SK-N-SH (cell line): ENCODE data around the gene USP34. TPM values are rescaled to one million over a fixed set of nuclear protein-coding genes. Genes with fewer than 3 reads are reported as not detected.

Source experiments
- CTCF ChIA-PET: fragments of 300-600, 350-600 bp; formaldehyde crosslinking; extraction: SDS; loops from one replicate; lab custom pipeline; 2021; lab: Yijun Ruan, JAX
- POLR2A ChIA-PET: fragments of 350-600 bp; sonication (Branson Sonifier 250); formaldehyde crosslinking; extraction: SDS; loops from one replicate; lab custom pipeline; 2020; ENCODE audit warnings: antibody characterized with exemption, inconsistent platforms; lab: Yijun Ruan, JAX
- DNase-seq: peaks from one replicate; pipeline ENCODE4 v3.0.0; 2012
- H2AFZ ChIP-seq: fragments of 200-600 bp; sonication (generic); 2 replicates; pipeline ENCODE4 v1.8.1; 2016; ENCODE audit warnings: antibody characterized with exemption, mild to moderate bottlenecking, low read depth
- H3F3A ChIP-seq: fragments of 200-600 bp; sonication (generic); replicated peaks from 2 replicates; pipeline ENCODE3; 2016; ENCODE audit warnings: antibody characterized with exemption, mild to moderate bottlenecking; ENCODE audit not compliant: insufficient read depth
- H3K27ac ChIP-seq, 2 experiments: fragments of 200-500 bp in 1 of 2; fragments of 200-600 bp in 1 of 2; sonication (Bioruptor generic) in 1 of 2; sonication (generic), shearing (Covaris generic) in 1 of 2; 2 replicates each; pipeline versions ENCODE4 v1.5.1 to v1.6.1; 2014 to 2016; ENCODE audit warnings: low read depth in 2 of 2, inconsistent platforms in 1 of 2, low read length in 1 of 2, mild to moderate bottlenecking in 1 of 2, mixed read lengths in 1 of 2
- H3K27me3 ChIP-seq: fragments of 200-600 bp; sonication (generic), shearing (Covaris generic); 2 replicates; pipeline ENCODE4 v1.6.1; 2016; ENCODE audit warnings: mixed run types; ENCODE audit not compliant: insufficient read depth
- H3K36me3 ChIP-seq, 2 experiments: fragments of 200-500 bp in 1 of 2; fragments of 200-600 bp in 1 of 2; sonication (Bioruptor generic) in 1 of 2; sonication (generic) in 1 of 2; replicated peaks in 1 of 2; 2 replicates each; pipeline versions ENCODE3 to v1.5.1; 2014 to 2016; ENCODE audit warnings: low read length in 1 of 2, mild to moderate bottlenecking in 1 of 2; ENCODE audit not compliant: insufficient read depth in 2 of 2, control insufficient read depth in 1 of 2
- H3K4me1 ChIP-seq, 2 experiments: fragments of 200-500 bp in 1 of 2; fragments of 200-600 bp in 1 of 2; sonication (Bioruptor generic) in 1 of 2; sonication (generic), shearing (Covaris generic) in 1 of 2; 2 replicates each; pipeline versions ENCODE4 v1.5.1 to v1.6.1; 2014 to 2016; ENCODE audit warnings: low read depth in 1 of 2, low read length in 1 of 2, mixed run types in 1 of 2; ENCODE audit not compliant: insufficient read depth in 2 of 2, control insufficient read depth in 1 of 2
- H3K4me2 ChIP-seq: fragments of 200-600 bp; sonication (generic), shearing (Covaris generic); 2 replicates; pipeline ENCODE4 v1.6.1; 2017; ENCODE audit warnings: mixed run types
- H3K4me3 ChIP-seq, 2 experiments: fragments of 200-500 bp in 1 of 2; fragments of 200-600 bp in 1 of 2; sonication (Bioruptor generic) in 1 of 2; sonication (generic), shearing (Covaris generic) in 1 of 2; 2 replicates each; pipeline versions ENCODE4 v1.5.1 to v1.8.1; 2014 to 2016; ENCODE audit warnings: low read depth in 2 of 2, inconsistent platforms in 1 of 2, low read length in 1 of 2, mild to moderate bottlenecking in 1 of 2, mixed read lengths in 1 of 2, moderate library complexity in 1 of 2
- H3K79me2 ChIP-seq: fragments of 200-600 bp; sonication (generic); 2 replicates; pipeline ENCODE4 v1.8.1; 2017; ENCODE audit warnings: mild to moderate bottlenecking; ENCODE audit not compliant: insufficient read depth
- H3K9ac ChIP-seq: fragments of 200-600 bp; sonication (generic); 2 replicates; pipeline ENCODE4 v1.6.1; 2017; ENCODE audit warnings: mixed run types
- H3K9me2 ChIP-seq: fragments of 200-600 bp; sonication (generic); 2 replicates; pipeline ENCODE4 v1.6.1; 2017; ENCODE audit warnings: mixed run types
- H3K9me3 ChIP-seq: fragments of 200-600 bp; sonication (generic); 2 replicates; pipeline ENCODE4 v1.6.1; 2017; ENCODE audit warnings: mixed run types, mild to moderate bottlenecking, moderate library complexity
- H4K20me1 ChIP-seq: fragments of 200-600 bp; sonication (generic); 2 replicates; pipeline ENCODE4 v1.6.1; 2017; ENCODE audit warnings: mild to moderate bottlenecking, mixed run types; ENCODE audit not compliant: insufficient read depth
- ELF1 ChIP-seq: IDR thresholded peaks from 2 replicates; pipeline ENCODE4 v1.4.0; 2012
- FOXJ3 ChIP-seq: sonication (generic); formaldehyde crosslinking; IDR thresholded peaks from 2 replicates; pipeline ENCODE4 v1.5.1; 2020; ENCODE audit warnings: mild to moderate bottlenecking, missing genetic modification reagents
- GABPA ChIP-seq: IDR thresholded peaks from 2 replicates; pipeline ENCODE4 v1.4.0; 2012; ENCODE audit warnings: low read depth, mild to moderate bottlenecking
- GATA2 ChIP-seq: sonication (generic); formaldehyde crosslinking; IDR thresholded peaks from 2 replicates; pipeline ENCODE4 v1.5.0; 2020; ENCODE audit warnings: mild to moderate bottlenecking, missing genetic modification reagents
- JUND ChIP-seq: IDR thresholded peaks from 2 replicates; pipeline ENCODE4 v1.4.0; 2012
- MEF2A ChIP-seq: IDR thresholded peaks from 2 replicates; pipeline ENCODE4 v1.4.0; 2012; ENCODE audit warnings: low read depth, borderline replicate concordance
- MXI1 ChIP-seq: IDR thresholded peaks from 2 replicates; pipeline ENCODE4 v1.6.1; 2012; ENCODE audit warnings: mild to moderate bottlenecking, low read depth, low read length, improper control_type of control experiment
- NFIC ChIP-seq: IDR thresholded peaks from 2 replicates; pipeline ENCODE4 v1.4.0; 2012; ENCODE audit warnings: borderline replicate concordance
- NRF1 ChIP-seq: IDR thresholded peaks from 2 replicates; pipeline ENCODE4 v1.6.1; 2012; ENCODE audit warnings: low read depth, mild to moderate bottlenecking, low read length
- POLR2AphosphoS5 ChIP-seq: IDR thresholded peaks from 2 replicates; pipeline ENCODE4 v1.6.1; 2012; ENCODE audit warnings: low read depth, low read length
- RAD21 ChIP-seq: IDR thresholded peaks from 2 replicates; pipeline ENCODE4 v1.6.1; 2012; ENCODE audit warnings: mild to moderate bottlenecking, low read length
- RXRA ChIP-seq: IDR thresholded peaks from 2 replicates; pipeline ENCODE4 v1.4.0; 2012; ENCODE audit warnings: low read depth, mild to moderate bottlenecking, borderline replicate concordance
- TAF1 ChIP-seq: IDR thresholded peaks from 2 replicates; pipeline ENCODE4 v1.6.1; 2012; ENCODE audit warnings: low read depth, mild to moderate bottlenecking, low read length, moderate library complexity, borderline replicate concordance
- WGBS: methylation state at CpG from one replicate; pipeline ENCODE4 v1.1.6; 2017; ENCODE audit warnings: low lambda C conversion rate; 5-methylcytosine and 5-hydroxymethylcytosine counted together
- polyA plus RNA-seq, 3 experiments: library from polyadenylated mRNA; depleted of rRNA; stranded (reverse); fragments of >200 nt; gene quantifications; 2 replicates each; pipeline ENCODE4 v1.2.3, GENCODE V29; 2012
- TF ChIP-seq, protein P1 (sequence below): IDR thresholded peaks from 2 replicates; pipeline ENCODE4 v1.4.0; 2012; ENCODE audit warnings: low read depth
- TF ChIP-seq, protein P2 (sequence below): IDR thresholded peaks from 2 replicates; pipeline ENCODE4 v1.4.0; 2012; ENCODE audit warnings: low read depth, borderline replicate concordance
- TF ChIP-seq, protein P3 (sequence below): fragments of 150-350 bp; IDR thresholded peaks from 2 replicates; pipeline ENCODE4 v1.6.1; 2016; ENCODE audit warnings: mild to moderate bottlenecking, low read depth, low read length
- TF ChIP-seq, protein P4 (sequence below): fragments of 150-350 bp; IDR thresholded peaks from 2 replicates; pipeline ENCODE4 v1.6.1; 2017; ENCODE audit warnings: antibody characterized with exemption, low read length, low read depth, borderline replicate concordance

The USP34 gene
- polyA plus RNA-seq, 1 of the 3 experiments (the other 2 are of a cell fraction), result 31.4 TPM

DNA sequence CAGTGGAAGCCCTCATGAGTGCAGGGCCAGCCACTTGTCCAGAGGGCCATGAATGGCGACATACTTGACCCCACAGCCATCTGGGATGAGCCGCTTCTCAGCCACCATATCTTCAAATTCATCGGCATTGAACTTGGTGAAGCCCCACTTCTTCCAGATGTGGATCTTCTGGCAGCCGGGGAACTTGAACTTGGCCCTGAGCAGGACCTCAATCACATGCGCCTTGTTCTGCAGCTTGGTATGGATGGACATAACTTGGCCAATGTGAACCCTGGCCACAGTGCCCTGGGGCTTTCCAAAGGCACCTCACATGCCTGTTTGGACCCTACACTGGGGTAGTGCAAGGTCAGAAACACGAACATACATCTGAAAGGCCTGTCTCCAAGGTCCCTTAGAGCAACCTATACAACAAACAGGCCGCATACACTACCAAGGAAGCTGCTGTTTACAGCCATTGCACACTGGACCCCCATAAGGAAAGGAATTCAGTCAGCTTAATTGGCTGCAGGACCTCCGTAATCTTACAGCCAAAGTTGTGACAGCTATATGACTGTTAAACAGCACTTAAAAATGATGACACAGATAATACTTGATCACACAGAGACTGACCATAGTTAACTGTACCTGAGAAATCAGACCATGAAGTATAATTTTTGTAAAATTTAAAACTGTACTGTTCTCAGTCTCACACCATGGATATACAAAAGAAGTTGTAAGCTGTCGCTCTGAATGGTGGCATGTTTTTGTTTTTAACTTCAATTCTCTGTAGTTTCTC, 53.8 kb downstream of the USP34 start:
- Histone ChIP-seq H3K4me3 (no peak overlapping the region), H3F3A (peaks cover 19% of the 10 kb centered on the region), H3K9me3 (no peaks in the 10 kb centered on the region), H3K9ac (no peak overlapping the region), H3K9me2 (no peaks in the 10 kb centered on the region), H3K27me3 (no peaks in the 10 kb centered on the region)
- DNase-seq, result no peak
- TF ChIP-seq, protein P1, sequence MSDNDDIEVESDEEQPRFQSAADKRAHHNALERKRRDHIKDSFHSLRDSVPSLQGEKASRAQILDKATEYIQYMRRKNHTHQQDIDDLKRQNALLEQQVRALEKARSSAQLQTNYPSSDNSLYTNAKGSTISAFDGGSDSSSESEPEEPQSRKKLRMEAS, result no peak
- TF ChIP-seq, all 33 proteins: peak for 0
- Histone ChIP-seq H3K4me1 (peaks cover 0 to 3% of the 10 kb centered on the region in 2 experiments; a peak in 3 of 4 replicates), H4K20me1 (peaks cover 45% of the 10 kb centered on the region), H3K4me2 (no peak overlapping the region), H3K36me3 (peaks cover 7 to 32% of the 10 kb centered on the region in 2 experiments), H3K27ac (no peak overlapping the region), H3K79me2 (peaks cover 77% of the 10 kb centered on the region), H2AFZ (no peak overlapping the region)
- CTCF ChIA-PET, result interaction anchor here (1.6 kb wide), 1 partner anchor 9 kb away, joined by 4 read pairs; no protein-coding TSS in a partner anchor
- POLR2A ChIA-PET, result no interaction called here
- 97% methylated on average over 8 of the region's 9 CpGs for WGBS

DNA sequence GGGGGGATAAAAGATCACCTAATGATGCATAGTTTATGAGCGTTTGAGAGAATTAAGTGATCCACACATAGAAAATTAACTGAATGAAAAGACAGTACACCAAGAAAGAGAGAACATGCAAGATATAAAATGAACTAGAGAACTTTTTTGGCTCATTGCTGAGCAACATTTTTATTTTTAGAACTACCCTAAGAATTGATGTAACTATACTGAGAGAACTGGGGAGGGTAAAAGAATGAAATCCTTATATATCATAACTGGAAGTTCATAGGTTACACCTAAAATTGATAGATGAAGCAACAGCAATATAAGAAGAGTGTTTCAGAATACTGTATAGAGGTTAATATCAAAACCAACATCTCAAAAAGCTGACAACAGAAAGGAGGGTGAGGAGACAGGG, 55.6 kb downstream of the USP34 start:
- 92% methylated on average over 1 of the region's 1 CpG for WGBS
- peaks cover 0 to 3% of the 10 kb centered on the region in 2 experiments; a peak in 2 of 4 replicates for H3K4me1 ChIP-seq
- POLR2A ChIA-PET, result no interaction called here
- no peaks in the 10 kb centered on the region for H3K9me2 ChIP-seq
- H3K27me3 ChIP-seq, result no peaks in the 10 kb centered on the region
- TF ChIP-seq MEF2A, result no peak
- no peak for TF ChIP-seq MXI1
- TF ChIP-seq RAD21, result no peak
- no peak for TF ChIP-seq POLR2AphosphoS5
- TF ChIP-seq RXRA, result no peak
- TF ChIP-seq GABPA, result no peak
- TF ChIP-seq, all 33 proteins: peak for 0
- Histone ChIP-seq H3K79me2 (peaks cover 77% of the 10 kb centered on the region), H3K27ac (0 out of 4 replicates have a peak overlapping the region, but pooled peaks of 1 of the 2 experiments have one; percentile 8), H3K4me3 (no peak overlapping the region), H3F3A (peaks cover 19% of the 10 kb centered on the region), H3K4me2 (no peak overlapping the region), H3K9ac (no peak overlapping the region), H3K9me3 (no peaks in the 10 kb centered on the region), H3K36me3 (peaks cover 3 to 40% of the 10 kb centered on the region in 2 experiments), H4K20me1 (peaks cover 42% of the 10 kb centered on the region), H2AFZ (no peak overlapping the region)
- no peak for DNase-seq
- CTCF ChIA-PET, result no interaction called here

DNA sequence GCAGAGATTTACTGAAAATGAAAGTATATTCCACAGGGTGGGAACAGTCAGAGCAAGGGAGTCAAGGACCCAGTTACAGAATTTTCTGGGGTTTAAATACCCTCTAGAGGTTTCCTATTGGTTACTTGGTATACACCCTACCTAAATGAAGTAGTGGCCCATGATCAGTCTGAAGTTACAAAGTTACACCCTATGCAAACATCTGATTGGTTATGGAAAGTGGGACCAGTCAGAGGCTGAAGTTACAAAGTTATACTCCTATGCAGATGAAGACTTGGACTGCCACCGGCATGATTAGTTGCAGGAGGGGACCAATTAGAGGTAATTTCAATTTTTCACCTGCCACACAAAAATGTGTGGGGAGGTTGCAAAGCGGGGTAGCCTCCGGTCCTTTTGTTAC, 56.2 kb downstream of the USP34 start:
- DNase-seq, result no peak
- H3K36me3 ChIP-seq, result peaks cover 3 to 34% of the 10 kb centered on the region in 2 experiments
- H3K9me3 ChIP-seq, result no peaks in the 10 kb centered on the region
- H3F3A ChIP-seq, result peaks cover 19% of the 10 kb centered on the region
- no peak overlapping the region for H3K9ac ChIP-seq
- H3K79me2 ChIP-seq, result peaks cover 77% of the 10 kb centered on the region
- peaks cover 43% of the 10 kb centered on the region for H4K20me1 ChIP-seq
- H3K9me2 ChIP-seq, result no peaks in the 10 kb centered on the region
- H2AFZ ChIP-seq, result no peak overlapping the region
- H3K4me1 ChIP-seq, result peaks cover 0 to 3% of the 10 kb centered on the region in 2 experiments; a peak in 2 of 4 replicates
- H3K27ac ChIP-seq, result no peak overlapping the region
- H3K27me3 ChIP-seq, result no peaks in the 10 kb centered on the region
- H3K4me2 ChIP-seq, result no peak overlapping the region
- 98% methylated on average over 3 of the region's 3 CpGs for WGBS
- CTCF ChIA-PET, result interaction anchor here (1.0 kb wide), 1 partner anchor 8 kb away, joined by 3 read pairs; no protein-coding TSS in a partner anchor
- POLR2A ChIA-PET, result no interaction called here
- no peak overlapping the region for H3K4me3 ChIP-seq
- TF ChIP-seq, protein P2, sequence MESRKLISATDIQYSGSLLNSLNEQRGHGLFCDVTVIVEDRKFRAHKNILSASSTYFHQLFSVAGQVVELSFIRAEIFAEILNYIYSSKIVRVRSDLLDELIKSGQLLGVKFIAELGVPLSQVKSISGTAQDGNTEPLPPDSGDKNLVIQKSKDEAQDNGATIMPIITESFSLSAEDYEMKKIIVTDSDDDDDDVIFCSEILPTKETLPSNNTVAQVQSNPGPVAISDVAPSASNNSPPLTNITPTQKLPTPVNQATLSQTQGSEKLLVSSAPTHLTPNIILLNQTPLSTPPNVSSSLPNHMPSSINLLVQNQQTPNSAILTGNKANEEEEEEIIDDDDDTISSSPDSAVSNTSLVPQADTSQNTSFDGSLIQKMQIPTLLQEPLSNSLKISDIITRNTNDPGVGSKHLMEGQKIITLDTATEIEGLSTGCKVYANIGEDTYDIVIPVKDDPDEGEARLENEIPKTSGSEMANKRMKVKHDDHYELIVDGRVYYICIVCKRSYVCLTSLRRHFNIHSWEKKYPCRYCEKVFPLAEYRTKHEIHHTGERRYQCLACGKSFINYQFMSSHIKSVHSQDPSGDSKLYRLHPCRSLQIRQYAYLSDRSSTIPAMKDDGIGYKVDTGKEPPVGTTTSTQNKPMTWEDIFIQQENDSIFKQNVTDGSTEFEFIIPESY, result no peak
- TF ChIP-seq JUND, result no peak
- TF ChIP-seq NRF1, result no peak
- no peak for TF ChIP-seq GATA2 (CRISPR knock-in tag)
- TF ChIP-seq, protein P3, sequence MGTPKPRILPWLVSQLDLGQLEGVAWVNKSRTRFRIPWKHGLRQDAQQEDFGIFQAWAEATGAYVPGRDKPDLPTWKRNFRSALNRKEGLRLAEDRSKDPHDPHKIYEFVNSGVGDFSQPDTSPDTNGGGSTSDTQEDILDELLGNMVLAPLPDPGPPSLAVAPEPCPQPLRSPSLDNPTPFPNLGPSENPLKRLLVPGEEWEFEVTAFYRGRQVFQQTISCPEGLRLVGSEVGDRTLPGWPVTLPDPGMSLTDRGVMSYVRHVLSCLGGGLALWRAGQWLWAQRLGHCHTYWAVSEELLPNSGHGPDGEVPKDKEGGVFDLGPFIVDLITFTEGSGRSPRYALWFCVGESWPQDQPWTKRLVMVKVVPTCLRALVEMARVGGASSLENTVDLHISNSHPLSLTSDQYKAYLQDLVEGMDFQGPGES, result no peak
- TF ChIP-seq, protein P4, sequence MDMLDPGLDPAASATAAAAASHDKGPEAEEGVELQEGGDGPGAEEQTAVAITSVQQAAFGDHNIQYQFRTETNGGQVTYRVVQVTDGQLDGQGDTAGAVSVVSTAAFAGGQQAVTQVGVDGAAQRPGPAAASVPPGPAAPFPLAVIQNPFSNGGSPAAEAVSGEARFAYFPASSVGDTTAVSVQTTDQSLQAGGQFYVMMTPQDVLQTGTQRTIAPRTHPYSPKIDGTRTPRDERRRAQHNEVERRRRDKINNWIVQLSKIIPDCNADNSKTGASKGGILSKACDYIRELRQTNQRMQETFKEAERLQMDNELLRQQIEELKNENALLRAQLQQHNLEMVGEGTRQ, result no peak
- no peak for TF ChIP-seq RAD21
- no peak for TF ChIP-seq MXI1
- no peak for TF ChIP-seq ELF1
- TF ChIP-seq FOXJ3 (CRISPR knock-in tag), result no peak
- TF ChIP-seq, protein P1, result no peak
- TF ChIP-seq NFIC, result no peak
- no peak for TF ChIP-seq TAF1
